GM19035 (cell line): ENCODE data around the gene PBX2.
"Not testable (repeated sequence)": the region's sequence is repeated elsewhere in the genome, so short reads cannot be mapped to it uniquely, and the experiment has no call there.

Experiments
- ATAC-seq: cut with Tn5 transposase; IDR thresholded peaks from one replicate; pipeline ENCODE4 v1.9.1; 2021; ENCODE audit not compliant: unreplicated experiment

The PBX2 gene

GRCh38 chr6:32151863-32152768, 37.9 kb downstream of the PBX2 start, which contains the start of gene PRRT1:
Gene PRRT1, minus strand, starts transcription at chr6:32151939. Its CDS starts 112 bp downstream, at chr6:32151827.
- ATAC-seq = no peak

- no peak for ATAC-seq
Observed at GRCh38 chr6:32151181-32151862, 38.7 kb downstream of the PBX2 start.

DNA sequence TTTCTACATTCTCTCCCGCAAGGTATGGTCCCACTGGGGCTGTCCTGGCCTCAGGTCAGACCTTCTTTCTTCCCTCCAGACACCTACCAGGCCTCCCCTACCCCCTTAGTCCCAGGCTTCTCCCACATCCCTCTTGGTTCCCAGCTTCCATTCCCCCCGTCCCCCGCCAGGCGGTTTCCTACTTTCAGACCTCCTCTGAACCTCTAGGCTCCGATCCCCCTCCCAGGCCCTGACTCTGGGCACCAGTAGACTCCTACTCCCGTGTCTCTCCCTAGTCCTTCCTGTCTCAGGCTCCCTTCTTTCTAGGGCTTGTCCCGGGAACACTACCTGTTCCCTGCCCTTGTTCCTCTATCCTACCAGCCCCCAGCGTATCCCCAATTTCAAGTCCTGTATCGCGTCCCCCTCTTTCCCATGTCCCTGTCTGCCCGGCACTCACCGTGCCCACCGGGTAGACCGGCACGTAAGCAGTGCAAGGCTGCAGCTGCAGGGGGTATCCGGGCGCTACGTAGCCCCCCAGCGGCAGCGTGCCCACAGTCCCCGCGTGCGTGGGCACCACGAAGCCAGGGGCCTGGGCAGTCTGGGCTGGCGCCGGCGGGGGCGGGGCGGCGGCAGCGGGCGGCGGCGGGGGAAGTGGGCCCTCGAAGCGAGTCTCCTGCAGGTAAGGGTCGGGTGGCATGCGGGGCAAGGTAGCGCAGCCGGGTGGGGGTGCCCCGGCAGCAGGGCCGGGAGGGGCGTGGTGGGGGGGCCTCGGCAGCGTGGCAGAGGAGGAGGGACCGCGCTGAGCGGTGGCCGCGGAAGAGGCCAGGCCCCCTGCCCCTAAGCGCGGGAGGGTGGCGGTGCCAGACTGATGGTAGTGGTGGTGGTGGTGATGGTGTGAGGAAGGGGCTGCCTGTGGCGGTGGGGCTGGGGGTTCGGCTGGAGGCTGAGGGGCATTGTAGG, 39.8 kb downstream of the PBX2 start:
- no peak for ATAC-seq

- no peak for ATAC-seq
Observed at GRCh38 chr6:32149092-32149755, 40.8 kb downstream of the PBX2 start.

- ATAC-seq = no peak
Observed at GRCh38 chr6:32148289-32149091, 41.5 kb downstream of the PBX2 start.

GRCh38 chr6:32147401-32148132, 42.4 kb downstream of the PBX2 start:
- no peak for ATAC-seq

DNA sequence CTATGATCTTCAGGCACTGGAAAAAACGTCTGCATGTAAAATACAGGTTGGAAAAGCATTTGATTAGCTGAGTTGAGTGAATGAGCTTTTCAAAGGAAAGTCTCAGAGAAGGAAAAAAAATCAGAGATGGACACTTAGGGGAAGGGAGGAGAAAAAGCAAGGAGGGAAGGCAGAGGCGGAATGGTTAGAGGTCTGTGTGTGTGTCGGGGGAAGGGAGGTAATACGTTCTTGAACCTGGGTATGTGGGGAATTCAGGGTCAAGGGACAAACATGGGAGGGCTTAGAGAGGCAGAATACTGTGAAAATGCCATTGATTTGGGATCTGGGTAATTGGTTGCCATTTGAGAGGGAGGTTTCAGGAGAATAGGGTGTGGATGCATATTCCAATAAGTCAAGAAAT, 43.3 kb downstream of the PBX2 start:
- no peak for ATAC-seq

GRCh38 chr6:32146287-32146686, 43.7 kb downstream of the PBX2 start:
- no peak for ATAC-seq

DNA sequence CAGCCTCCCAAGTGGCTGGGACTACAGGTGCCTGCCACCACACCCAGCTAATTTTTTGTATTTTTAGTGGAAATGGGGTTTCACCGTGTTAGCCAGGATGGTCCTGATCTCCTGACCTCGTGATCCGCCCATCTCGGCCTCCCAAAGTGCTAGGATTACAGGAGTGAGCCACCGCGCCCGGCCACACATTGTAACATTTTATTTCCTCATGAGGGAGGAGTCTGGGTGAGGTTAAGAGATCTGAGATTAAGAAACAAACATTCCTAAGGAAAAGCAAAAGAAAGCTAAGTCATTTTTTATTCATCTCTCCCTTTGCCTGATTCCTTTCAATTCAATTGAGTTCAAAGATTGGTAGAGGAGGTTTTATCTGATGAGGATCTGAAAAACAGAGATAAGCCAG, 45.8 kb downstream of the PBX2 start:
- not testable (repeated sequence) for ATAC-seq

- ATAC-seq = no peak
Observed at GRCh38 chr6:32140420-32141046, 49.5 kb downstream of the PBX2 start.

- ATAC-seq = no peak
Observed at GRCh38 chr6:32139590-32139989, 50.4 kb downstream of the PBX2 start.

GRCh38 chr6:32137454-32137853, 52.5 kb downstream of the PBX2 start:
- no peak for ATAC-seq
